Fibroblast of lung (primary cell): ENCODE data around the gene RNU5B-1. TPM values are rescaled to one million over a fixed set of nuclear protein-coding genes. Genes with fewer than 3 reads are reported as not detected.

Source experiments
- DNase-seq, 2 donors: peaks; one replicate each; pipeline versions ENCODE4 v3.0.0 to v3.0.0-alpha.2; 2010; ENCODE audit warnings: low read depth in 2 of 2
- H2AFZ ChIP-seq: 2 replicates; pipeline ENCODE4 v1.5.1; 2012; ENCODE audit warnings: low read length, control low read depth, inconsistent platforms
- H3K27ac ChIP-seq: 2 replicates; pipeline ENCODE4 v1.5.1; 2011; ENCODE audit warnings: low read length, control low read depth; ENCODE audit not compliant: insufficient read depth
- H3K27me3 ChIP-seq: 2 replicates; pipeline ENCODE4 v1.5.1; 2011; ENCODE audit warnings: mild to moderate bottlenecking, low read length; ENCODE audit not compliant: control insufficient read depth, insufficient read depth
- H3K36me3 ChIP-seq: 2 replicates; pipeline ENCODE4 v1.5.1; 2011; ENCODE audit warnings: low read length; ENCODE audit not compliant: control insufficient read depth, insufficient read depth
- H3K4me1 ChIP-seq: 2 replicates; pipeline ENCODE4 v1.5.1; 2011; ENCODE audit warnings: low read length; ENCODE audit not compliant: control insufficient read depth, insufficient read depth; ENCODE audit errors: extremely low read depth
- H3K4me2 ChIP-seq: 2 replicates; pipeline ENCODE4 v1.5.1; 2011; ENCODE audit warnings: low read length, control low read depth; ENCODE audit not compliant: insufficient read depth; ENCODE audit errors: extremely low read depth
- H3K4me3 ChIP-seq, 4 experiments: fragments of 200-600 bp in 1 of 4; sonication (generic) in 1 of 4; replicated peaks in 1 of 4; 2 replicates each; pipeline ENCODE4 v1.5.1; 2011 to 2016; ENCODE audit warnings: low read length in 4 of 4, low read depth in 3 of 4, mild to moderate bottlenecking in 3 of 4, control low read depth in 2 of 4, inconsistent platforms in 1 of 4, mixed read lengths in 1 of 4; ENCODE audit not compliant: insufficient read depth in 1 of 4; ENCODE audit errors: control extremely low read depth in 1 of 4
- H3K79me2 ChIP-seq: 2 replicates; pipeline ENCODE4 v1.5.1; 2012; ENCODE audit warnings: mild to moderate bottlenecking, low read length, inconsistent platforms; ENCODE audit not compliant: control insufficient read depth, insufficient read depth
- H3K9ac ChIP-seq: 2 replicates; pipeline ENCODE4 v1.5.1; 2011; ENCODE audit warnings: mild to moderate bottlenecking, low read length, control low read depth; ENCODE audit not compliant: insufficient read depth
- H3K9me3 ChIP-seq: 2 replicates; pipeline ENCODE4 v1.5.1; 2012; ENCODE audit warnings: low read depth, low read length; ENCODE audit not compliant: control insufficient read depth, insufficient read depth
- H4K20me1 ChIP-seq: 2 replicates; pipeline ENCODE4 v1.5.1; 2011; ENCODE audit warnings: low read length; ENCODE audit not compliant: control insufficient read depth, insufficient read depth; ENCODE audit errors: extremely low read depth
- EZH2 ChIP-seq: IDR thresholded peaks from 2 replicates; pipeline ENCODE4 v1.5.1; 2012; ENCODE audit warnings: low read length, control low read depth, mild to moderate bottlenecking; ENCODE audit errors: missing control alignments
- polyA plus RNA-seq, 2 donors: library from polyadenylated mRNA; depleted of rRNA in 1 of 2; stranded (reverse) in 1 of 2; unstranded in 1 of 2; fragments of >200 nt; gene quantifications; 2 replicates each; pipeline ENCODE4 v1.2.1, GENCODE V29; 2011 to 2012; ENCODE audit warnings: missing spikeins in 1 of 2
- total RNA-seq: library from RNA; depleted of rRNA; stranded (reverse); fragments of >200 nt; gene quantifications from 2 replicates; pipeline ENCODE4 v1.2.1, GENCODE V29; 2014
- TF ChIP-seq, protein P1 (sequence below), 2 donors: IDR thresholded peaks in 1 of 2; conservative IDR thresholded peaks in 1 of 2; 1 replicate in 1 of 2; 2 replicates in 1 of 2; pipeline ENCODE4 v1.5.1; 2011 to 2012; ENCODE audit warnings: low read length in 2 of 2, control low read depth in 1 of 2, inconsistent platforms in 1 of 2, low read depth in 1 of 2, mild to moderate bottlenecking in 1 of 2

RNU5B-1 gene
- total and polyA plus RNA-seq, 2 donors (not counting 1 experiment from before 2014, with no cell fraction given) = not detected

DNA sequence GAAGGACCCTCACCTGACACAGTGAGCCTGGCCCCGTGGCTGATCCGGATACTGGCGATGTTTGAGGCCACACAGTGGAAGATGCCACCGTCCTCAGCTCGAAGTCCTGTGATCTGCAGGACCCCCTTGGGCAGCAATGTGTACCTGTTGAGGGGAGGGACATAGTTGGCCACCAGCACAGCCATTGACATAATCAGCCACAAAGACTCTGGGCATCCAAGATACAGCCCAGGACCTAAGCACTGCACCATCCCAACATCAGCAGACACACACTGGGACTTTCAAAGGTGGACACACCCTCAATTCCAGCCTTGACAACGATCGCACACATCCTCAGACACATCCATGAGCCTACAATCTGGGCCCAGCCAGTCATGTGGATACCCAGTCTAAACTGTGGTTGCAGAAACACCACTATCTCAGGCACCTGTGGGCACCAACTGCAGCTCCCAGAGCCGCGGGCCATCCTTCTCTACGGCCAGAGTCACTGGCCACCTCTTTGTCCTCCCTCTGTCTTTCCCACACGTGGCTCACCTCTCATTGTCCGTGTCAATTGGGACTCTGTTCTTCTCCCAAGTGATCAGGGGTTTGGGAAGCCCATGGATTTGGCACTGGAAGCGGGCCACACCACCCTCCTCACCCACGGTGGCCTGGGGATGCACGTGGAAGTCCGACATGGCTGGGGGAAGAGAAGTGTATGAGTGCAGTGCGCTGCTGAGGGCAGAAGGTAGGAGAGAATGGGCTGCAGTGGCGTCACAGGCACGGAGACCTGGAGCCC, 31.0 kb downstream of the RNU5B-1 start:
- no peaks in the 10 kb centered on the region for H3K4me1 ChIP-seq
- H3K79me2 ChIP-seq = no peaks in the 10 kb centered on the region
- no peaks in the 10 kb centered on the region for H3K9me3 ChIP-seq
- H3K27ac ChIP-seq = no peak overlapping the region
- no peak for DNase-seq
- H3K4me3 ChIP-seq = no peak overlapping the region
- H3K36me3 ChIP-seq = no peaks in the 10 kb centered on the region
- H3K9ac ChIP-seq = no peak overlapping the region
- H3K27me3 ChIP-seq = peaks cover 7% of the 10 kb centered on the region
- no peak overlapping the region for H2AFZ ChIP-seq
- no peak overlapping the region for H3K4me2 ChIP-seq
- TF ChIP-seq EZH2 = no peak
- TF ChIP-seq, protein P1, sequence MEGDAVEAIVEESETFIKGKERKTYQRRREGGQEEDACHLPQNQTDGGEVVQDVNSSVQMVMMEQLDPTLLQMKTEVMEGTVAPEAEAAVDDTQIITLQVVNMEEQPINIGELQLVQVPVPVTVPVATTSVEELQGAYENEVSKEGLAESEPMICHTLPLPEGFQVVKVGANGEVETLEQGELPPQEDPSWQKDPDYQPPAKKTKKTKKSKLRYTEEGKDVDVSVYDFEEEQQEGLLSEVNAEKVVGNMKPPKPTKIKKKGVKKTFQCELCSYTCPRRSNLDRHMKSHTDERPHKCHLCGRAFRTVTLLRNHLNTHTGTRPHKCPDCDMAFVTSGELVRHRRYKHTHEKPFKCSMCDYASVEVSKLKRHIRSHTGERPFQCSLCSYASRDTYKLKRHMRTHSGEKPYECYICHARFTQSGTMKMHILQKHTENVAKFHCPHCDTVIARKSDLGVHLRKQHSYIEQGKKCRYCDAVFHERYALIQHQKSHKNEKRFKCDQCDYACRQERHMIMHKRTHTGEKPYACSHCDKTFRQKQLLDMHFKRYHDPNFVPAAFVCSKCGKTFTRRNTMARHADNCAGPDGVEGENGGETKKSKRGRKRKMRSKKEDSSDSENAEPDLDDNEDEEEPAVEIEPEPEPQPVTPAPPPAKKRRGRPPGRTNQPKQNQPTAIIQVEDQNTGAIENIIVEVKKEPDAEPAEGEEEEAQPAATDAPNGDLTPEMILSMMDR (conservative IDR thresholded peaks at IDR 0.05 in 1 of 2, IDR thresholded peaks at IDR 0.05 in 1 of 2; ENCODE audit: low read depth in 1 of 2, low read length in 2 of 2) = no peak
- H4K20me1 ChIP-seq = no peaks in the 10 kb centered on the region

DNA sequence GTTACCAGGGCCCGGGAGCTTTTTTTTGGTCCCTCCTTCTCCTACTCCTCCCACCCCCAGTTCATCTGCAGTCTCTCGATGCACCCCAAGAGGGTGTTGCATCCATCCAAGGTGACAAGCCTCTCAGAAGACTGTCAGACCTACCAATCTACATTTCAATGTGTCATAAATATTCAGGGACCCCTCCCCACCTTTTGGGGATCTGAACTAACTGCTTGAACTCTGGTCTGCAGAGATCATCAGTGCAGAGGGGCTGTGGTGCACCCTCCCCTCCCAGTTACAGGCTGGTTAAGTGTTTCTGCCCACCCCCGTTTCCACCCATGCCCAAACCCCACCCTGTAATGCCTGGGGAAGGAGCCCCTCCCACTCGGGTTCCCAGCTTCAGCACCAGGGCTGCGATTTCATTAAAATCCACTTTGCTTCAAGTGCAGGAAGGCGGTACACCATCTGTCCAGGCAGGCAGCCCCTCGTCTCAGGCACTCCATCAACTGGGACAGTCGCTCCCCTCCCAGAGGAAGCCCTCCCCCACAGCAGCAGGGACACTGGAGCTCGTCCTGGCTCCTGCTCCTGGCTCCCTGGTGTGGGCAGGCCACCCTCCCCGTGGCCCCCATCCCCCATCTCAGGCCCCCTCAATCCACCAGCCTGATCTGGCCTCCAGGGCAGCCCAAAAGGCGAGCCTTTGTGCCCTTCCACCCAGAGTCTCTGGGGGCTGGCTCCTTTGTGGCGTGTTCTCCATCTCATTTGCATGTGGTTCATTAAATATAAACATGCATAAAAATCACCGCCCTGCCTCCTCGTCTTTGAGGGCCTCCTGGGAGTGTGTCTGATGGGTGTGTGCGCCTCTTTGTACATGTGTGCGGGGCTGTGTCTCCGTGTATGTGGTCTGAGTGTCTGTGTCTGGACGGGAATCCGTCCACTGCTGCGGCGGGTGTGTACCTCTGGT, 32.3 kb downstream of the RNU5B-1 start:
- Histone ChIP-seq H4K20me1 (no peaks in the 10 kb centered on the region), H3K27me3 (peaks cover 7% of the 10 kb centered on the region)
- TF ChIP-seq EZH2 = no peak

DNA sequence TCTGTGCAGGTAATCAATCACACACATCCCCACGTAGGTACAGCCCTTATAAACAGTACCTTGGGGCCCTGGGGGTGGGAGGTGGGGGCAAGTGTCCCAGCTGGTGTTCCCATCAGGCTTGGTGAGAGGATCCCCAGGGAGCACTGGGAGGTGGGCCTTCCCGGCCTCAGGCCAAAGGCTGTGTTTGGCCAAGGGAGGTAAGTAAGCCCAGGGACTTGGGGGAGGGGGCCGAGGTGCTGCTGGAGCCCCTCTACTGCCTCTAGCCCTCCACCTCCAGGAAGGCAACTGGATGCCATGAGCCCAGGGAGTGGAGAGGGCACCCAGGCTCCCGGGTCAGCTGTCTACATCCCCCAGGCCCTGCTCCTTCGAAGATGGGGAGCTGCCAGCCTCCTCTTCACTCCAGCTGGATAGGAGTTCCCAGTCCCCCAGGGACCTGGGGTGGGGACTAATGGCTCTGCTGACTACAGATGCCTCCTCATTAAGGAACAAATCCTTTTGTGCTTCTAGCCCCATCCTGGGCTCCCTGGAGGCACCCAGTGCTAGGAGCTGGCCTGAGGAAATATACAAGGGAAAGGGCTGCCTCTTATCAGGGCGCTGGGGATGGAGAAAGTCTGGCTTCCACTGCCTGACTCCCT, 33.1 kb downstream of the RNU5B-1 start:
- H3K9me3 ChIP-seq = no peaks in the 10 kb centered on the region
- H4K20me1 ChIP-seq = no peaks in the 10 kb centered on the region
- no peak overlapping the region for H3K4me2 ChIP-seq
- no peak overlapping the region for H2AFZ ChIP-seq
- no peak for DNase-seq
- no peak overlapping the region for H3K27ac ChIP-seq
- H3K4me1 ChIP-seq = no peaks in the 10 kb centered on the region
- H3K9ac ChIP-seq = no peak overlapping the region
- H3K79me2 ChIP-seq = no peaks in the 10 kb centered on the region
- H3K36me3 ChIP-seq = no peaks in the 10 kb centered on the region
- no peak overlapping the region for H3K4me3 ChIP-seq
- H3K27me3 ChIP-seq = peaks cover 7% of the 10 kb centered on the region
- TF ChIP-seq, protein P1 (conservative IDR thresholded peaks at IDR 0.05 in 1 of 2, IDR thresholded peaks at IDR 0.05 in 1 of 2; ENCODE audit: low read depth in 1 of 2, low read length in 2 of 2) = no peak
- no peak for TF ChIP-seq EZH2

More for the DNA sequence above, 32.3 kb downstream of the RNU5B-1 start:
- H3K27ac ChIP-seq = no peak overlapping the region
- no peaks in the 10 kb centered on the region for H3K9me3 ChIP-seq
- H3K4me1 ChIP-seq = no peaks in the 10 kb centered on the region
- H3K9ac ChIP-seq = no peak overlapping the region
- H3K4me3 ChIP-seq = no peak overlapping the region
- H2AFZ ChIP-seq = no peak overlapping the region
- H3K4me2 ChIP-seq = no peak overlapping the region
- H3K79me2 ChIP-seq = no peaks in the 10 kb centered on the region
- DNase-seq = no peak
- no peaks in the 10 kb centered on the region for H3K36me3 ChIP-seq
